Uterus (tissue), 2 donors: ENCODE results near the gene POLD1.

Source experiments
- POLR2A ChIP-seq, 2 donors: fragments of 450-650 bp; IDR thresholded peaks; one replicate each; pipeline ENCODE4 v1.6.1; 2016; ENCODE audit warnings: antibody characterized with exemption in 2 of 2, mild to moderate bottlenecking in 1 of 2, moderate library complexity in 1 of 2
- TF ChIP-seq, protein P1 (sequence below), 4 experiments: fragments of 200-600 bp in 2 of 4; fragments of 450-650 bp in 2 of 4; sonication (generic) in 2 of 4; IDR thresholded peaks; one replicate each; pipeline ENCODE4 v1.5.1; 2016 to 2019; ENCODE audit warnings: antibody characterized with exemption in 4 of 4, mild to moderate bottlenecking in 2 of 4, moderate library complexity in 1 of 4

DNA sequence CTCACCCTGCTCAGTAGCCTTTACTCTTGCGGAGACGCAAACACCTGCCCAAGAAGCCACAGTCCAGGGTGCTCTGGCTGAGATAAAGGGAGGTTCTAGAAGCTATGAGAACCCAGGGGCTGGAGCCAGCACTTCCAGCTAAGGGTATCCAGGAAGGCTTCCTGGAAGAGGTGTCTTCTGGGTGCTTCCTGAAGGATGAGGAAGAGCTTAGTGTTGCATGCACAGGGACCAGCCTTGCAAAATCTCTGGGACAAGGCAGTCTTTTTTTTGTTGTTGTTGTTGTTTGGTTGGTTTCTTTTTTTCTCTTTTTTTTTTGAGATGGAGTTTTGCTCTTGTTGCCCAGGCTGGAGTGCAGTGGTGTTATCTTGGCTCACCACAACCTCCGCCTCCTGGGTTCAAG, 69.1 kb downstream of the POLD1 start:
- TF ChIP-seq POLR2A (IDR thresholded peaks at IDR 0.05), result no peak
- TF ChIP-seq, protein P1, sequence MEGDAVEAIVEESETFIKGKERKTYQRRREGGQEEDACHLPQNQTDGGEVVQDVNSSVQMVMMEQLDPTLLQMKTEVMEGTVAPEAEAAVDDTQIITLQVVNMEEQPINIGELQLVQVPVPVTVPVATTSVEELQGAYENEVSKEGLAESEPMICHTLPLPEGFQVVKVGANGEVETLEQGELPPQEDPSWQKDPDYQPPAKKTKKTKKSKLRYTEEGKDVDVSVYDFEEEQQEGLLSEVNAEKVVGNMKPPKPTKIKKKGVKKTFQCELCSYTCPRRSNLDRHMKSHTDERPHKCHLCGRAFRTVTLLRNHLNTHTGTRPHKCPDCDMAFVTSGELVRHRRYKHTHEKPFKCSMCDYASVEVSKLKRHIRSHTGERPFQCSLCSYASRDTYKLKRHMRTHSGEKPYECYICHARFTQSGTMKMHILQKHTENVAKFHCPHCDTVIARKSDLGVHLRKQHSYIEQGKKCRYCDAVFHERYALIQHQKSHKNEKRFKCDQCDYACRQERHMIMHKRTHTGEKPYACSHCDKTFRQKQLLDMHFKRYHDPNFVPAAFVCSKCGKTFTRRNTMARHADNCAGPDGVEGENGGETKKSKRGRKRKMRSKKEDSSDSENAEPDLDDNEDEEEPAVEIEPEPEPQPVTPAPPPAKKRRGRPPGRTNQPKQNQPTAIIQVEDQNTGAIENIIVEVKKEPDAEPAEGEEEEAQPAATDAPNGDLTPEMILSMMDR (IDR thresholded peaks at IDR 0.05), result no peak
